Measurements from ENCODE around the gene ADCY7.

DNA sequence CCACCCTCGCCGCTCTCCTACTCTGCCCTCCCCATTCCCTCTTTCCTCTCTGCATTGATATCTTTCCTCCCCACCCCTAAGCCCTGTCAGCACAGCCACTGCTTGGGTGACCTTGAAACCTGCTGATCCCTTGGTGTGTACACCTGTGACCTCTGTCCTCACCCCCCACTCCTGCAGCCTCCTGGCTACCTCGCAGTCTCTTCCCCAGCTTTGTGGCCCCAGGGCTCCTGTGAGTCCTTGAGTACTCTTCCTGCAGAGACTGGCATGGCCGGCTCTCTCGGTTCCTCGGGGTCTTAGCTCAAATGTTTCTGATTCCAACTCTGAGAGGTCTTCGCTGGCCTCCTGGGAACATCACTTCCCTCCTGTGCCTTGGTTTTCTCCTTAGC lies 31.7 kb downstream of the ADCY7 start:
- TF ChIP-seq, protein P1, sequence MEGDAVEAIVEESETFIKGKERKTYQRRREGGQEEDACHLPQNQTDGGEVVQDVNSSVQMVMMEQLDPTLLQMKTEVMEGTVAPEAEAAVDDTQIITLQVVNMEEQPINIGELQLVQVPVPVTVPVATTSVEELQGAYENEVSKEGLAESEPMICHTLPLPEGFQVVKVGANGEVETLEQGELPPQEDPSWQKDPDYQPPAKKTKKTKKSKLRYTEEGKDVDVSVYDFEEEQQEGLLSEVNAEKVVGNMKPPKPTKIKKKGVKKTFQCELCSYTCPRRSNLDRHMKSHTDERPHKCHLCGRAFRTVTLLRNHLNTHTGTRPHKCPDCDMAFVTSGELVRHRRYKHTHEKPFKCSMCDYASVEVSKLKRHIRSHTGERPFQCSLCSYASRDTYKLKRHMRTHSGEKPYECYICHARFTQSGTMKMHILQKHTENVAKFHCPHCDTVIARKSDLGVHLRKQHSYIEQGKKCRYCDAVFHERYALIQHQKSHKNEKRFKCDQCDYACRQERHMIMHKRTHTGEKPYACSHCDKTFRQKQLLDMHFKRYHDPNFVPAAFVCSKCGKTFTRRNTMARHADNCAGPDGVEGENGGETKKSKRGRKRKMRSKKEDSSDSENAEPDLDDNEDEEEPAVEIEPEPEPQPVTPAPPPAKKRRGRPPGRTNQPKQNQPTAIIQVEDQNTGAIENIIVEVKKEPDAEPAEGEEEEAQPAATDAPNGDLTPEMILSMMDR (IDR thresholded peaks at IDR 0.05): no peak
- no peak for TF ChIP-seq POLR2A (IDR thresholded peaks at IDR 0.05)
- no peak for TF ChIP-seq POLR2AphosphoS5 (IDR thresholded peaks at IDR 0.05)
